Medulla oblongata (tissue), 1 donor: ENCODE data around the gene THAP2.

Source experiments
- DNase-seq: peaks from one replicate; pipeline ENCODE4 v3.0.0-alpha.2; 2015; ENCODE audit errors: extremely low spot score

Gene THAP2

DNA sequence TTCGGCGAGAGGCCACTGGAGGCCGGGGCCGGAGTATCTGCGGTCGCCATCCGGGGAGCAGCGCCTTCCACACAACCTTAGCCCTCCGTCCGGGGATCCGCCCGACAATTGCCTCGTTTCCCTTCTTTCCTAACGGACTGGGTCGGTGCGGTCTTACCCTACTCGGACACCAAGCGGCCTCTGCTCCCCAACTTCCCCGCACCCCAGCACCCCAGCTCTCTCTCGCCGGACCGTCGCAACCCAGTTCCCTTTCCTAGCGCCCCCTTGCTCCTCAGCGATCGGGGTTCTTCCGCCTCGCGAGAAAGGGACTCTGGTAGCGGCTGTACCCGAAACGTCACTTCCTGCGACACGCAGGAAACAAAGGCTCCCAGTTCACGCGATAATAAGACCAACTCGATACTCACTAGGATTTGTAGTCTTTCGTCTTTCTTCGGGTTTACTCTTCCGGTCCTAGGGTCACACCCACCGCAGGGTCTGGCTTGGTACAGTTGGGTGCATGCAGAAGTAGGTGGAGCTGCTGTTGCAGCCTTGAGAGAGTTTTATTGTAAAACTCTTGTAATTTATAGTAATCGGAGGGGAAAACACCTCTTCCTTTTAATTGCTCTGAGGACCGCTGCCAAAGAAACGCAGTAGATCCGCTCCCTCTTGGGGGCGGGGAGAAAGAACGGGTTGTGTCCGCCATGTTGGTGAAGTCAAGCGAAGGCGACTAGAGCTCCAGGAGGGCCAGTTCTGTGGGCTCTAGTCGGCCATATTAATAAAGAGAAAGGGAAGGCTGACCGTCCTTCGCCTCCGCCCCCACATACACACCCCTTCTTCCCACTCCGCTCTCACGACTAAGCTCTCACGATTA is at the start of gene THAP2, which contains the start of gene ZFC3H1:
TSS of gene THAP2 (plus strand) at position 741 of the 850 bp plus-strand sequence. CDS start 209 bp downstream, outside the sequence.
TSS of gene ZFC3H1 (minus strand) at position 288 of the 850 bp plus-strand sequence. CDS start at position 50, 238 bp downstream.
- DNase-seq, result peak; percentile 100

GRCh38 chr12:71621938-71622337 is 42.2 kb upstream of the THAP2 start:
- no peak for DNase-seq

GRCh38 chr12:71625476-71625875 is 38.6 kb upstream of the THAP2 start:
- no peak for DNase-seq

DNA sequence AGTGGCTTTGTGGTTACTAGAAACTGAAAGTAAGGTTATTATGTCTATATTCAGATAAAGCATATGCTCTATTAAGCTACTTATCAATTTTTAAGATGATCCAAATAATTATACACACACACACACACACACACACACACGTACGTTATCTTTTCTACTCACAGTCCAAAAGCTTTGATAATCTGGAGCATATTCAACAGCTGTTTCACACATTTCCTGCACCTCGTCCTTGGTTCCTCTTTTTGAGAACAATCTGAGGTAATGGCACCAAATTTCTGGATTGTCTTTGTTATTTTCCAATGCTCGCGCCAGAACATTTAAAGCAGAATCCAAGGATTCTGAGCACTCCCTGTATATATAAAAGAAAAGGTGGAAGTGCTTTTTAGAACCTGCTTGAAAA is 38.0 kb upstream of the THAP2 start:
- DNase-seq, result peak; percentile 29

- DNase-seq, result no peak
These were observed 37.3 kb upstream of the THAP2 start for GRCh38 chr12:71626768-71627167.

GRCh38 chr12:71627438-71628002 is 36.6 kb upstream of the THAP2 start:
- no peak for DNase-seq

DNA sequence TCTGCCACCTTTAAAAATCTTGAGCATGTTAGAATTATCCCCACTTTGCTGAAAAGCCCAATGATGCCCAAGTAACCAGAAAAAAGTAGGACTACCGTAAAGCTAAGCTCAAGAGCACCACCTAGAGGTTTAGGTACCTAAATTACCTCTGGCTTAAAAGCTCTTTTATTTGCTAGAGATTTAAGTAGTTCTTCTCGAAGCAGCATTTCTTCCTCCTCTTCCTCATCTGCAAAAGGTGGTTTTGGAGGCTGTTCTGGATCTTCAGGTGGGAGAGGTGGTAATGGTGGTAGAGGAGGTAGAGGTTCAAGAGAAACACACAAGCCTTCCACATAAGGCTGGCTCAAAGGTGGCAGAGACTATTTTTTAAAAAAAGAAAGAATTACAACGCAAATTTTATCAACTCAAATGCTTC is 27.4 kb upstream of the THAP2 start:
- peak; percentile 83 for DNase-seq

DNA sequence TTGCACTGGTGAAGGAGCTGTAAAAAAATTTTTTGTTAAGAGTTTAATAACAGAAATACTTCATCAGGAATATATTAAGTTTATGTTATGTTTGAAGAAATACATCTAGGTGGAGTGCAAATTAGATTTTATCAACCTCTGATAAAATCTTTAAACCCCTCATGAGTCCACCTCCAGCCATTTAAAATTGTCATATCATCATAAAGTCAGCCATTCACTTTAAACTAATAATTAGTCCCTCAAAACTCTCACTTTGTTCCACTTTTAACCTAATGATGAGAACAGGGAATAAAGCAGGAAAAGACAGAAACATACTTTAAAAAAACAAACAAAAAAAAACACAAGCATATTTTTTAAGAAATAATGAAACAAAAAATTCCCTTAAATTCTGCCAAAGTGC is 25.6 kb upstream of the THAP2 start:
- no peak for DNase-seq

DNA sequence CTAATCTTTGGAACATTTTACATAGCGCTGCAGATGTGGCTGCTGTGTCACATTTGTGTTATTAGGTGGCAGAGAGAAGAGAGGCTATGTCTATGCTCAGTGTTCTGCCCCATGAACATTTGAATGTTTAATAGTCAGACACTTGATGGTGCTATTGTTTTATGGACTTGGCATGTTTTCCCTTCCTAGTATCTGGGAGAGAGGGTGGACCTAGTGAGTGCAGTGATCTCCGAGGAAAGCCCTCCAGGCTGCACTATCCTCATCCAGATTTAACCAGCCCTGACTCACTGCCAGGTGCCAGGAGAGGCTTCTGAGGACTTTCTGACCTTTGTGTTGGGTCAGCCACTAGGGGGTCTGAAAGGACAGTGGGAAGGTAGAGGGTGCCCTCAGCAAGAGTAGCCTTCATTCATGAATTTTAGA is 24.8 kb upstream of the THAP2 start:
- DNase-seq, result peak; percentile 37

- no peak for DNase-seq
These were observed 23.8 kb upstream of the THAP2 start for GRCh38 chr12:71640316-71640715.

GRCh38 chr12:71641390-71641789 is 22.7 kb upstream of the THAP2 start:
- DNase-seq, result no peak

GRCh38 chr12:71642264-71642663 is 21.8 kb upstream of the THAP2 start:
- DNase-seq, result no peak

DNA sequence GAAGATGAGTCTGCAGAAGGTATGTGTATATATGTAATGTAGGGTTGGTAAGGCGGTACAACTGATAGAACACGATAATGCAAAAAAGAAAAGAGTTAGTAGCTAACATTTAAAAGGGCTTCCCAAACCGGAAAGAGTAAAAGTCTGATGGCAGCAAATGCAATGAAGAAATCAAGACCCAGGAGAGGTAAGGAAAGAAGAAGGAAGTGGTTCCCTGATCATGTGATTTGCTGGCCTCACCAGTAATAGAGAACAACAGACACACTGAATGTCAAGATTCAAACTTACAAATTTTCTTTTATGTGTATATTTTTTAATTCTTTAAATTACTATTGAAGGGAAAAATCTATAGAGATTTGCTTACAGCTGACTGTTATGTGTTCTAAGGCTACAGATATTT is 18.8 kb upstream of the THAP2 start:
- peak; percentile 49 for DNase-seq

DNA sequence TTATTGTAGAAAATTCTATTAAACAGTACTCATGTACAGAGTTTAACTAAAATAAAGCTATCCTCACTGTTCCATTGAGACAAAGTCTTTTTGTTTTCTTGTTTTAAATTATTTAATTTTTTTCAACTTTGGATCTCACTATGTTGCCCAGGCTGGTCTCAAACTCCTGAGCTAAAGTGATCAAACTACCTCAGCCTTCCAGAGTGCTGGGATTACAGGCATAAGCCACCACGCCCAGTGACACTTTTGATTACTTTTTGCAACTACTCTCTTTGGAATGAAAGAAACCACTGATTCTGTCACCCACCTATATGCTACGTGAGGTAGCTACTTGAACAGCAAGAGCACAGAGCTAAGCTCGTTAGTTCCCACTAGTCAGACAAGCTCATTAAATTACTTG is 17.6 kb upstream of the THAP2 start:
- no peak for DNase-seq

DNA sequence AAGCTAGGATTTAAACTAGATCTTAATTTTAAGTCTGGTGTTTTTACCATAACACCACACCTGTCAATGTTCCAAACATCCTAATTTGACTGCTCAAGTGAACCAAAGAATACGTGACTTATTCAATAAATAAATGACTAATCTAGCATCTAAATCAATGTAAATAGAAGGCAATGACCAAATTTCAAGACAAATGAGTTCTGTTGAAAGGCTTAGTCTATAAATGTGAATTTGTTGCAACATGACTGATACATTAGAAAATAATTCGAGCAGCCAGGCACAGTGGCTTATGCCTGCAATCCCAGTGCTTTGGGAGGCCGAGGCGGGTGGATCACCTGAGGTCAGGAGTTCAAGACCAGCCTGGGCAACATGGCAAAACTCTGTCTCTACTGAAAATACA is 15.6 kb upstream of the THAP2 start:
- DNase-seq, result no peak

- DNase-seq, result no peak
These were observed 14.7 kb upstream of the THAP2 start for GRCh38 chr12:71649401-71649800.

- DNase-seq, result no peak
These were observed 11.4 kb upstream of the THAP2 start for GRCh38 chr12:71652656-71653055.

- no peak for DNase-seq
These were observed 11.0 kb upstream of the THAP2 start for GRCh38 chr12:71653137-71653536.

DNA sequence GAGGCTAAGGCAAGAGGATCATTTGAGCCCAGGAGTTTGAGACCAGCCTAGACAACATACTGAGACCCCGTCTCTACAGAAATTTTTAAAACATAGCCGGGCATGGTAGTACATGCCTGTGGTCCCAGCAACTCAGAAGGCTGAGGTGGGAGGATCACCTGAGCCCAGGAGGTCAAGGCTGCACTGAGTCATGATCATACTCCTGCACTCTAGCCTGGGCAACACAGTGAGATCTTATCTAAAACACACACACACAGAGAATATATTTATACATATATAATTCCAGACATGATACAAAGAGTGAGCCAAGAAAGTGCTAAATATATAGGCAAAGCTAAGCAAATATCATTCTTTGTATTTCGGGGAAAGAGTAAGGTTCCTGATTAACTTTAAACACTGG is 9.9 kb upstream of the THAP2 start:
- no peak for DNase-seq

GRCh38 chr12:71655495-71655894 is 8.6 kb upstream of the THAP2 start:
- DNase-seq, result no peak

DNA sequence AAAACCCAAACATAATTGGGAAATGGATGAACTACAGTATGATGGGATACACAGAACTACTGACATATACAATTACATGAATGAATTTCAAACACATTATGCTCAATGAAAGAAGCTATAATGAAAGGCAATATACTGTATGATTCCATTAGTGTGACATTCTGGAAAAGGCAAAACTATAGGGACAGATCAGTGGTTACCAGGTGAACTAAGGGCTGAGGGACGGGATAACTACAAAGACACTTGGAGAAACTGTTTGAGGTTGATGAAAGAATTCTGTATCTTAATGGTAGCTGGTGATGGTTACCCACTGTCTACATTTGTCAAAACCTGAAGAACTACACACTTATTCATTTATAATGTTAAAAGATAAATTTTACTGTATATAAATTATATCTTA is 8.2 kb upstream of the THAP2 start:
- DNase-seq, result no peak

DNA sequence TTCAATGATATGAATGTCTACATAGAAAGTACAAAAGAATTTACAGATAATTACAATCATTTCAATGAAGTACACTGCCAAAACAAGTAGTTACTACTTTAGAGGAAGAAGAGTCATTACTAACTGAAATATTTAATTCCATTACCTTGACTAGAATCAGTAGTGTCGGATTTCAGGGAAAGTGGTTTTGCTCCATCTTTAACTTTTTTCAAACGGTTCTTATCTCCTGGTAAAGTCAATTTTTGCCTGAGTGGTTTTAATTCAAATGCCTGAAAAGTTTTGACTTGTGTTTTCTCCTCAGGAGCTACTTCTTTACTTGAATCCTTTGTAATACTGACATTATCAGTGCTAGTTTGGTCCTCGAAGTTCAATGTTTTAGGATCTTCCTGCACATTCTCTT is 7.4 kb upstream of the THAP2 start:
- DNase-seq, result no peak

- no peak for DNase-seq
These were observed 2.0 kb upstream of the THAP2 start for GRCh38 chr12:71661977-71662530.
